HL-60 (cell line): ENCODE measurements around the gene ZFPL1.

Experiments used
- DNase-seq, 2 experiments: peaks; one replicate each; pipeline ENCODE4 v3.0.0-alpha.2; 2010 to 2020; ENCODE audit warnings: low read depth in 1 of 2, low spot score in 1 of 2
- H3K27ac ChIP-seq: fragments of 250-450 bp; sonication (Bioruptor Pico); replicated peaks from 2 replicates; pipeline ENCODE4 v1.5.1; 2020; ENCODE audit warnings: mild to moderate bottlenecking, moderate library complexity
- H3K27me3 ChIP-seq: fragments of 250-450 bp; sonication (Bioruptor Pico); 2 replicates; pipeline ENCODE4 v1.5.1; 2021; ENCODE audit warnings: mild to moderate bottlenecking, moderate library complexity; ENCODE audit not compliant: insufficient read depth, poor library complexity, severe bottlenecking
- H3K4me3 ChIP-seq: replicated peaks from 2 replicates; pipeline ENCODE4 v1.5.1; 2011; ENCODE audit warnings: mild to moderate bottlenecking, control low read depth, low read length; ENCODE audit not compliant: insufficient read depth
- GABPA ChIP-seq: IDR thresholded peaks from 2 replicates; pipeline ENCODE4 v1.6.1; 2012; ENCODE audit warnings: low read depth
- POLR2AphosphoS5 ChIP-seq: IDR thresholded peaks from 2 replicates; pipeline ENCODE4 v1.6.1; 2012; ENCODE audit warnings: low read depth
- SPI1 ChIP-seq: IDR thresholded peaks from 2 replicates; pipeline ENCODE4 v1.6.1; 2012; ENCODE audit warnings: low read depth, mild to moderate bottlenecking, borderline replicate concordance
- TF ChIP-seq, protein P1 (sequence below): IDR thresholded peaks from 2 replicates; pipeline ENCODE4 v1.6.1; 2012; ENCODE audit warnings: low read depth; ENCODE audit not compliant: insufficient replicate concordance
- TF ChIP-seq, protein P2 (sequence below): IDR thresholded peaks from one replicate; pipeline ENCODE4 v1.5.1; 2011; ENCODE audit warnings: low read length, control low read depth, inconsistent platforms; ENCODE audit not compliant: insufficient read depth

Gene ZFPL1

DNA sequence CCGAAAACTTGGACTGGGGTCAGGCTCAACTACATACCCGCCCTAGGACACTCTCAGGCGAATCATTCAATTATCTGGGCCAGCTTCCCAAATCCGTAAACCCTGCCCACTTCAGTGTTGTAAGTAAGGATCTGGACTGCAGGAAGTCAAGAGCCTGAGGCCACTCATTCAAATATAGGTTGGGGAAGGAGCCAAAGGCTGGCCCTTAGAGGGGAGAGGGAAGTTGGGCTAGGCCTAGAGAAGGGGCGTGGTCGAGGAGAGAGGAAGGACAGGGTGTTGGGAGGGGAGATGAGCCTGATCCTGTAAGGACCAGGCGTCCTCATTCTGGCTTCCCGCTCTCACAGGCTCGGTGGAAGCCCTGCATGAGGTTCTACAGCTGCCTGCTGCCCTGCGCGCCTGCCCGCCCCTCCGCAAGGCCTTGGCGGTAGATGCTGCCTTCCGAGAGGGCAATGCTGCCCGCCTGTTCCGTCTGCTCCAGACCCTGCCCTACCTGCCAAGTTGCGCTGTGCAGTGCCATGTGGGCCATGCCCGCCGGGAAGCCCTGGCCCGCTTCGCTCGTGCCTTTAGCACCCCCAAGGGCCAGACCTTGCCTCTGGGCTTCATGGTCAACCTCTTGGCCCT, 40.0 kb upstream of the ZFPL1 start:
- DNase-seq = peak; percentile 82 to 85

GRCh38 chr11:65045061-65045460, 39.0 kb upstream of the ZFPL1 start:
- TF ChIP-seq POLR2AphosphoS5 = no peak
- TF ChIP-seq, protein P1, sequence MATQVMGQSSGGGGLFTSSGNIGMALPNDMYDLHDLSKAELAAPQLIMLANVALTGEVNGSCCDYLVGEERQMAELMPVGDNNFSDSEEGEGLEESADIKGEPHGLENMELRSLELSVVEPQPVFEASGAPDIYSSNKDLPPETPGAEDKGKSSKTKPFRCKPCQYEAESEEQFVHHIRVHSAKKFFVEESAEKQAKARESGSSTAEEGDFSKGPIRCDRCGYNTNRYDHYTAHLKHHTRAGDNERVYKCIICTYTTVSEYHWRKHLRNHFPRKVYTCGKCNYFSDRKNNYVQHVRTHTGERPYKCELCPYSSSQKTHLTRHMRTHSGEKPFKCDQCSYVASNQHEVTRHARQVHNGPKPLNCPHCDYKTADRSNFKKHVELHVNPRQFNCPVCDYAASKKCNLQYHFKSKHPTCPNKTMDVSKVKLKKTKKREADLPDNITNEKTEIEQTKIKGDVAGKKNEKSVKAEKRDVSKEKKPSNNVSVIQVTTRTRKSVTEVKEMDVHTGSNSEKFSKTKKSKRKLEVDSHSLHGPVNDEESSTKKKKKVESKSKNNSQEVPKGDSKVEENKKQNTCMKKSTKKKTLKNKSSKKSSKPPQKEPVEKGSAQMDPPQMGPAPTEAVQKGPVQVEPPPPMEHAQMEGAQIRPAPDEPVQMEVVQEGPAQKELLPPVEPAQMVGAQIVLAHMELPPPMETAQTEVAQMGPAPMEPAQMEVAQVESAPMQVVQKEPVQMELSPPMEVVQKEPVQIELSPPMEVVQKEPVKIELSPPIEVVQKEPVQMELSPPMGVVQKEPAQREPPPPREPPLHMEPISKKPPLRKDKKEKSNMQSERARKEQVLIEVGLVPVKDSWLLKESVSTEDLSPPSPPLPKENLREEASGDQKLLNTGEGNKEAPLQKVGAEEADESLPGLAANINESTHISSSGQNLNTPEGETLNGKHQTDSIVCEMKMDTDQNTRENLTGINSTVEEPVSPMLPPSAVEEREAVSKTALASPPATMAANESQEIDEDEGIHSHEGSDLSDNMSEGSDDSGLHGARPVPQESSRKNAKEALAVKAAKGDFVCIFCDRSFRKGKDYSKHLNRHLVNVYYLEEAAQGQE = no peak
- TF ChIP-seq GABPA = no peak
- TF ChIP-seq, protein P2, sequence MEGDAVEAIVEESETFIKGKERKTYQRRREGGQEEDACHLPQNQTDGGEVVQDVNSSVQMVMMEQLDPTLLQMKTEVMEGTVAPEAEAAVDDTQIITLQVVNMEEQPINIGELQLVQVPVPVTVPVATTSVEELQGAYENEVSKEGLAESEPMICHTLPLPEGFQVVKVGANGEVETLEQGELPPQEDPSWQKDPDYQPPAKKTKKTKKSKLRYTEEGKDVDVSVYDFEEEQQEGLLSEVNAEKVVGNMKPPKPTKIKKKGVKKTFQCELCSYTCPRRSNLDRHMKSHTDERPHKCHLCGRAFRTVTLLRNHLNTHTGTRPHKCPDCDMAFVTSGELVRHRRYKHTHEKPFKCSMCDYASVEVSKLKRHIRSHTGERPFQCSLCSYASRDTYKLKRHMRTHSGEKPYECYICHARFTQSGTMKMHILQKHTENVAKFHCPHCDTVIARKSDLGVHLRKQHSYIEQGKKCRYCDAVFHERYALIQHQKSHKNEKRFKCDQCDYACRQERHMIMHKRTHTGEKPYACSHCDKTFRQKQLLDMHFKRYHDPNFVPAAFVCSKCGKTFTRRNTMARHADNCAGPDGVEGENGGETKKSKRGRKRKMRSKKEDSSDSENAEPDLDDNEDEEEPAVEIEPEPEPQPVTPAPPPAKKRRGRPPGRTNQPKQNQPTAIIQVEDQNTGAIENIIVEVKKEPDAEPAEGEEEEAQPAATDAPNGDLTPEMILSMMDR = no peak
- no peak for TF ChIP-seq SPI1
- Histone ChIP-seq H3K27ac (no peak overlapping the region), H3K4me3 (no peak overlapping the region), H3K27me3 (no peaks in the 10 kb centered on the region)
- DNase-seq = no peak

More for the DNA sequence above, 40.0 kb upstream of the ZFPL1 start:
- no peak overlapping the region for H3K4me3 ChIP-seq
- no peaks in the 10 kb centered on the region for H3K27me3 ChIP-seq
- TF ChIP-seq, protein P2 = no peak
- TF ChIP-seq SPI1 (no peak), GABPA (no peak)
- H3K27ac ChIP-seq = no peak overlapping the region

GRCh38 chr11:65045728-65046127, 38.3 kb upstream of the ZFPL1 start:
- H3K27me3 ChIP-seq = no peaks in the 10 kb centered on the region
- TF ChIP-seq SPI1 (no peak), GABPA (no peak), POLR2AphosphoS5 (no peak)
- TF ChIP-seq, protein P1 = no peak
- TF ChIP-seq, protein P2 = no peak
- DNase-seq = no peak
- no peak overlapping the region for H3K4me3 ChIP-seq
- H3K27ac ChIP-seq = no peak overlapping the region
